SK-N-MC (cell line): Measurements from ENCODE around the gene EEF2.

ENCODE experiments used
- EZH2 ChIP-seq: fragments of 200-600 bp; sonication (generic); IDR thresholded peaks from one replicate; pipeline ENCODE4 v1.6.1; 2017; ENCODE audit warnings: antibody characterized with exemption
- POLR2AphosphoS5 ChIP-seq: IDR thresholded peaks from 2 replicates; pipeline ENCODE4 v1.6.1; 2012; ENCODE audit warnings: mild to moderate bottlenecking, low read depth, low read length, borderline replicate concordance

GRCh38 chr19:3963458-3964255, 21.6 kb downstream of the EEF2 start:
- TF ChIP-seq EZH2 (no peak), POLR2AphosphoS5 (no peak)
